Erythroblast (primary cell): ENCODE results near the gene KRTAP12-4.

Experiments
- GATA1 ChIP-seq: IDR thresholded peaks from 2 replicates; pipeline ENCODE4 v1.6.1; 2011; ENCODE audit warnings: low read depth, mild to moderate bottlenecking, control low read depth, low read length, moderate library complexity
- POLR2A ChIP-seq: IDR thresholded peaks from 2 replicates; pipeline ENCODE4 v1.6.1; 2011; ENCODE audit warnings: mild to moderate bottlenecking, low read length

DNA sequence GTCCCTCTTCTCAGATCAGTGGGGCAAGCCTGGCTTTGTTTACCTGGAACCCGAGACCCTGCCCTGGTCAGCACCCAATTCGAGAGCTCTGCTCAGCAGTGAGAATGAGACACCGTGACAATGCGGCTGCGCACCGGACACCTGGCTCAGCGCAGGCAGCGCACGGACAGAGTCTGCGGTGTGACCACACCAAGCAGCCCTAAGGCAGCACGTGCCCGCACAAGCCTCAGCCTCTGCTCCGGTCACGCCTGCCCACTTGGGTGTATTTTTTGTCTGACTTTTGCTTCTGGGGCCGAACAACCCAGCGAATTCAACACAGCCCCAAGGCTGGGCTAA, 37.9 kb downstream of the KRTAP12-4 start:
- TF ChIP-seq POLR2A (no peak), GATA1 (no peak)
